ENCODE measurements around the gene UVRAG. TPM values are rescaled to one million over a fixed set of nuclear protein-coding genes. Genes with fewer than 3 reads are reported as not detected.
"Not testable (repeated sequence)": the region's sequence is repeated elsewhere in the genome, so short reads cannot be mapped to it uniquely, and the experiment has no call there.

Gene UVRAG
- polyA plus RNA-seq, 1 donor, result 13.8 TPM

DNA sequence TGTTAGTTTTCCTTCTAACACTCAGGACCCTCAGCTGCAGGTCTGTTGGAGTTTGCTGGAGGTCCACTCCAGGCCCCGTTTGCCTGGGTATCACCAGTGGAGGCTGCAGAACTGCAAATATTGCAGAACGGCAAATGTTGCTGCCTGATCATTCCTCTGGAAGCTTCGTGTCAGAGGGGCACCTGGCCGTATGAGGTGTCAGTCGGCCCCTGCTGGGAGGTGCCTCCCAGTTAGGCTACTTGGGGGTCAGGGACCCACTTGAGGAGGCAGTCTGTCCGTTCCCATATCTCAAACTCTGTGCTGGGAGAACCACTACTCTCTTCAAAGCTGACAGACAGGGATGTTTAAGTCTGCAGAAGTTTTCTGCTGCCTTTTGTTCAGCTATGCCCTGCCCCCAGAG, 164.1 kb downstream of the UVRAG start:
- H3K27ac ChIP-seq (ENCODE audit: low read length); H3K36me3 ChIP-seq (ENCODE audit: control insufficient read depth, insufficient read depth, low read length); H3K4me3 ChIP-seq (ENCODE audit: low read length); H3K4me1 ChIP-seq (ENCODE audit: control insufficient read depth, insufficient read depth, low read length); H3K27me3 ChIP-seq (ENCODE audit: control insufficient read depth, insufficient read depth, low read length); H3K9me3 ChIP-seq (ENCODE audit: control insufficient read depth, low read depth, low read length); DNase-seq: not testable (repeated sequence)
- WGBS (ENCODE audit: insufficient coverage, low lambda C conversion rate), result no CpG with 5 or more reads among the region's 6 CpGs

DNA sequence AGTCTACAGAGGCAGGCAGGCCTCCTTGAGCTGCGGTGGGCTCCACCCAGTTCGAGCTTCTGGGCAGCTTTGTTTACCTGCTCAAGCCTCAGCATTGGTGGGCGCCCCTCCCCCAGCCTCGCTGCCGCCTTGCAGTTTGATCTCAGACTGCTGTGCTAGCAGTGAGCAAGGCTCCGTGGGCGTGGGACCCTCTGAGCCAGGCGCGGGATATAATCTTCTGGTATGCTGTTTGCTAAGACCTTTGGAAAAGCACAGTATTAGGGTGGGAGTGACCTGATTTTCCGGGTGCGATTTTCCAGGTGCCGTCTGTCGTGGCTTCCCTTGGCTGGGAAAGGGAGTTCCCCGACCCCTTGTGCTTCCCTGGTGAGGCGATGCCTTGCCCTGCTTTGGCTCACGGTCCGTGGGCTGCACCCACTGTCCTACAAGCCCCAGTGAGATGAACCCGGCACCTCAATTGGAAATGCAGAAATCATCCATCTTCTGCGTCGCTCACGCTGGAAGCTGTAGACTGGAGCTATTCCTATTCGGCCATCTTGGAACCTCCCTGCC, 164.5 kb downstream of the UVRAG start:
- H3K9me3 ChIP-seq (ENCODE audit: control insufficient read depth, low read depth, low read length); H3K4me3 ChIP-seq (ENCODE audit: low read length); H3K27ac ChIP-seq (ENCODE audit: low read length); H3K4me1 ChIP-seq (ENCODE audit: control insufficient read depth, insufficient read depth, low read length); H3K27me3 ChIP-seq (ENCODE audit: control insufficient read depth, insufficient read depth, low read length); H3K36me3 ChIP-seq (ENCODE audit: control insufficient read depth, insufficient read depth, low read length); DNase-seq: not testable (repeated sequence)
- 96% methylated on average over 4 of the region's 22 CpGs for WGBS (ENCODE audit: insufficient coverage, low lambda C conversion rate)

DNA sequence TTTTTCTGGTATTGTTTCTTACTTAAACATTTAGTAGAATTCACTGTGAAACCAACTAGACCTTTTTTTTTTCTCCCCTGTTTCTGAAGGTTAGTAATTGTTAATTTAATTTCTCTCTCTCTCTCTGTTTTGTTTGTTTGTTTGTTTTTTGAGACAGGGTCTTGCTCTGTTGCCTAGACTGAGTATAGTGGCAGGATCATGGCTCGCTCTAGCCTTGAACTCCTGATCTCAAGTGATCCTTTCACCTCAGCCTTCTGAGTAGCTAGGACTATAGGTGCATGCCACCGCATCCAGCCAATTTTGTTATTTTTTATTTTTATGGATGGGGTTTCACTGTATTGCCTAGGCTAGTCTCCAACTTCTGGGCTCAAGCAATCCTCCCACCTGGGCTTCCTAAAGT, 165.0 kb downstream of the UVRAG start:
- Histone ChIP-seq H3K9me3 (ENCODE audit: control insufficient read depth, low read depth, low read length) (peaks cover 2% of the 10 kb centered on the region), H3K27me3 (ENCODE audit: control insufficient read depth, insufficient read depth, low read length) (no peaks in the 10 kb centered on the region), H3K4me1 (ENCODE audit: control insufficient read depth, insufficient read depth, low read length) (no peaks in the 10 kb centered on the region), H3K4me3 (ENCODE audit: low read length) (no peak overlapping the region), H3K27ac (ENCODE audit: low read length) (no peak overlapping the region), H3K36me3 (ENCODE audit: control insufficient read depth, insufficient read depth, low read length) (peaks cover 2% of the 10 kb centered on the region)
- WGBS (ENCODE audit: insufficient coverage, low lambda C conversion rate), result 100% methylated on average over 1 of the region's 2 CpGs
- no peak for DNase-seq

DNA sequence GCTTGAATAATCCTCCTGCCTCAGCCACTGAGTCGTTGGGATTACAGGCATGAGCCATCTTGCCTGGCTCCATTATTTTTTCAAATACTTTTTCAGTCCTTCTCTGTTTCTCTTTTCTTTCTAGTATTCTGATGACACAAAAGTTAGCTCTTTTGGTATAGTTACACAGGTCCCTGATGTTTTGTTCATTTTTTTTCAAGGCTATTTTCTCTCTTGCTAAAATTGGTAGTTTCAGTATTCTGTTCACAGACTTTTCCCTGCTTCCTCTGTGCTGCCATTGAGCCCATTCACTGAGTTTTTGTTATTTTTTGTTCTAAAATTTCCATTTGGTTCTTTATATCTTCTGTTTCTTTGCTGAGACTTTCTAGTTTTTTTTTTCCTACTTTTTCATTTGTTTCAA, 166.5 kb downstream of the UVRAG start:
- DNase-seq, result no peak
- H3K27me3 ChIP-seq (ENCODE audit: control insufficient read depth, insufficient read depth, low read length), result no peaks in the 10 kb centered on the region
- H3K9me3 ChIP-seq (ENCODE audit: control insufficient read depth, low read depth, low read length), result peaks cover 2% of the 10 kb centered on the region
- WGBS (ENCODE audit: insufficient coverage, low lambda C conversion rate), result 100% methylated on average over 1 of the region's 1 CpG
- no peaks in the 10 kb centered on the region for H3K4me1 ChIP-seq (ENCODE audit: control insufficient read depth, insufficient read depth, low read length)
- no peak overlapping the region for H3K27ac ChIP-seq (ENCODE audit: low read length)
- peaks cover 2% of the 10 kb centered on the region for H3K36me3 ChIP-seq (ENCODE audit: control insufficient read depth, insufficient read depth, low read length)
- no peak overlapping the region for H3K4me3 ChIP-seq (ENCODE audit: low read length)

DNA sequence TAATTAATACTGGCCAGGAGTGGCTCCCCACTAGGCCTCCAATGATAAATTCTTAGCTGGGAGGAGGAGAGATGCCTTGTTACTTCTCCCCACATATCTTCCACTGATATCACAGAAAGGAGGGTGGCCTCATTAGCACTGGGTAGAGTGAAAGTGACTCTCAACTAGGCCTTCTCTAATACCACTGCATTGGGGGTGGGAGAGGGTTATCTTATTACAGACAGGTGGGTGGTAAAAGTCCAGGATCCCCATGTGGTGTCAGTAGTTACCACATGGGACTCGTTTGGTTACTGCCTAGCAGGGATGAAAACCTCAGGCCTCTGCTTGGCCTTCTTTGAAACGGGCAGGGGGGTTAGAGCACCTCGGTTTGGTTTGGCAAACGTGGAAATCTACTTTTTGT, 167.3 kb downstream of the UVRAG start:
- H3K27me3 ChIP-seq (ENCODE audit: control insufficient read depth, insufficient read depth, low read length), result no peaks in the 10 kb centered on the region
- no peak overlapping the region for H3K4me3 ChIP-seq (ENCODE audit: low read length)
- peaks cover 2% of the 10 kb centered on the region for H3K36me3 ChIP-seq (ENCODE audit: control insufficient read depth, insufficient read depth, low read length)
- no CpG with 5 or more reads among the region's 4 CpGs for WGBS (ENCODE audit: insufficient coverage, low lambda C conversion rate)
- H3K4me1 ChIP-seq (ENCODE audit: control insufficient read depth, insufficient read depth, low read length), result no peaks in the 10 kb centered on the region
- H3K27ac ChIP-seq (ENCODE audit: low read length), result no peak overlapping the region
- peak; percentile 6 to 8 for DNase-seq
- peaks cover 2% of the 10 kb centered on the region for H3K9me3 ChIP-seq (ENCODE audit: control insufficient read depth, low read depth, low read length)

DNA sequence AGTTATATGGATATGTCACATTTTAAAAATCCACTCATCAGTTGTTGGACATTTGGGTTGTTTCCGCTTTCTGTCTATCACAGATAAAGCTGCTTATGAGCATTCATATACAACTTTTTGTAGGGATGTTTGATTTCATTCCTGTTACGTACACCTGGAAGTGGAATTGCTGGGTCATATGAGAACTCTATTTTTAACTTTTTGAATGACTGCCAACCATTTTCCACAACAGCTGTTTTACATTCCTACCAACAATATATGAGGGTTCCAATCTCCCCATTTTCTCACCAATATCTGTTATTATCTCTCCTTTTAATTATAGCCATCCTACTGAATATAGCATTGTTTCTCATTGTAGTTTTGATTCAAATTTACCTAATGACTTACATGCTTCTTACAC, 172.0 kb downstream of the UVRAG start:
- H3K27me3 ChIP-seq (ENCODE audit: control insufficient read depth, insufficient read depth, low read length), result no peaks in the 10 kb centered on the region
- no peaks in the 10 kb centered on the region for H3K4me1 ChIP-seq (ENCODE audit: control insufficient read depth, insufficient read depth, low read length)
- H3K4me3 ChIP-seq (ENCODE audit: low read length), result no peak overlapping the region
- no peaks in the 10 kb centered on the region for H3K9me3 ChIP-seq (ENCODE audit: control insufficient read depth, low read depth, low read length)
- no peak overlapping the region for H3K27ac ChIP-seq (ENCODE audit: low read length)
- peaks cover 2% of the 10 kb centered on the region for H3K36me3 ChIP-seq (ENCODE audit: control insufficient read depth, insufficient read depth, low read length)
- DNase-seq, result no peak
- 85% methylated on average over 2 of the region's 2 CpGs for WGBS (ENCODE audit: insufficient coverage, low lambda C conversion rate)

GRCh38 chr11:75993126-75993525, 178.1 kb downstream of the UVRAG start:
- Histone ChIP-seq H3K27me3 (ENCODE audit: control insufficient read depth, insufficient read depth, low read length) (no peaks in the 10 kb centered on the region), H3K9me3 (ENCODE audit: control insufficient read depth, low read depth, low read length) (no peaks in the 10 kb centered on the region), H3K27ac (ENCODE audit: low read length) (no peak overlapping the region), H3K36me3 (ENCODE audit: control insufficient read depth, insufficient read depth, low read length) (no peaks in the 10 kb centered on the region), H3K4me3 (ENCODE audit: low read length) (no peak overlapping the region), H3K4me1 (ENCODE audit: control insufficient read depth, insufficient read depth, low read length) (no peaks in the 10 kb centered on the region)
- WGBS (ENCODE audit: insufficient coverage, low lambda C conversion rate), result no CpG with 5 or more reads among the region's 2 CpGs
- DNase-seq, result no peak

DNA sequence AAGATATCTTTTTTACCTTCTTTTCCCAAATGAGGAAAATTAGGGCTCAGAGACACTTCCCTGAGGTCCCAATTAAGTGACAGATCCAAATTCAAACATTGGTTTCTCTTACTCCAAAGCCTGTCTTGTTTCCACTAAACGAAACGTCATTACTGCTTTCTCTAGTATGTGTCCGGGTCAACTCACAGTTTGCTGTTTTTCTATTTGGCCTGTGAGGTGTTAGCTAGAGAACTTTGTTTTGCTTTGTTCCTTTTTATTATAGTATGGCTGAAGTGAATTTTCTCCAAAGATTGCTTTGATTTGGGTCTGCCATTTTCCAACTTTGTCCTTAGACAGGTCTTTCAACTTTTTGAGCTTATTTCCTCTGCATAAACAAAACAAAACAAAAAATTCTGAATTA, 179.6 kb downstream of the UVRAG start:
- Histone ChIP-seq H3K4me3 (ENCODE audit: low read length) (no peak overlapping the region), H3K27me3 (ENCODE audit: control insufficient read depth, insufficient read depth, low read length) (no peaks in the 10 kb centered on the region), H3K9me3 (ENCODE audit: control insufficient read depth, low read depth, low read length) (no peaks in the 10 kb centered on the region), H3K4me1 (ENCODE audit: control insufficient read depth, insufficient read depth, low read length) (no peaks in the 10 kb centered on the region), H3K36me3 (ENCODE audit: control insufficient read depth, insufficient read depth, low read length) (no peaks in the 10 kb centered on the region), H3K27ac (ENCODE audit: low read length) (no peak overlapping the region)
- DNase-seq, result no peak
- WGBS (ENCODE audit: insufficient coverage, low lambda C conversion rate), result no CpG with 5 or more reads among the region's 3 CpGs

- Histone ChIP-seq H3K9me3 (ENCODE audit: control insufficient read depth, low read depth, low read length) (no peaks in the 10 kb centered on the region), H3K27ac (ENCODE audit: low read length) (no peak overlapping the region), H3K36me3 (ENCODE audit: control insufficient read depth, insufficient read depth, low read length) (no peaks in the 10 kb centered on the region), H3K4me3 (ENCODE audit: low read length) (no peak overlapping the region), H3K27me3 (ENCODE audit: control insufficient read depth, insufficient read depth, low read length) (no peaks in the 10 kb centered on the region), H3K4me1 (ENCODE audit: control insufficient read depth, insufficient read depth, low read length) (no peaks in the 10 kb centered on the region)
- peak in 1 of 2 donors; percentile 2 for DNase-seq
- WGBS (ENCODE audit: insufficient coverage, low lambda C conversion rate), result 100% methylated on average over 1 of the region's 1 CpG
Measured at GRCh38 chr11:75996523-75997442, 181.8 kb downstream of the UVRAG start.

- no peak overlapping the region for H3K4me3 ChIP-seq (ENCODE audit: low read length)
- peaks cover 15% of the 10 kb centered on the region for H3K36me3 ChIP-seq (ENCODE audit: control insufficient read depth, insufficient read depth, low read length)
- no peaks in the 10 kb centered on the region for H3K9me3 ChIP-seq (ENCODE audit: control insufficient read depth, low read depth, low read length)
- no peaks in the 10 kb centered on the region for H3K4me1 ChIP-seq (ENCODE audit: control insufficient read depth, insufficient read depth, low read length)
- 100% methylated on average over 1 of the region's 3 CpGs for WGBS (ENCODE audit: insufficient coverage, low lambda C conversion rate)
- no peak for DNase-seq
- H3K27me3 ChIP-seq (ENCODE audit: control insufficient read depth, insufficient read depth, low read length), result no peaks in the 10 kb centered on the region
- no peak overlapping the region for H3K27ac ChIP-seq (ENCODE audit: low read length)
Measured at GRCh38 chr11:76004400-76004799, 189.4 kb downstream of the UVRAG start.

DNA sequence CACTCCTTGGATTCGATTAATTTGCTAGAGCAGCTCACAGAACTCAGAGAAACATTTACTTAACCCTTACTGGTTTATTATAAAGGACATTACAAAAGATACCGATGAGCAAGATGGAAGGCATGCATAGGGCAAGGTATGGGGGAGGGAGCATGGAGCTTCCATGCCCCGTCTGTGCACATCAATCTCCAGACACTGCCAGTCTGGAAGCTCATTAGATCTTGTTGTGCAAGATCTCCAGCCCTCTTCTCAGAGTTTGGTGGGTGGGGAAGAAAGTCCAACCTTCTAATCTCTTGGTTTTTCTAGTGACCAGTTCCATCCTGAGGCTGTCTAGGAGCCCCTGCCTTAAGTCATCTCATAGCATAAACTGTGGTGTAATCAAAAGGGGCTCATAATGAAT, 190.7 kb downstream of the UVRAG start:
- DNase-seq, result no peak
- H3K9me3 ChIP-seq (ENCODE audit: control insufficient read depth, low read depth, low read length), result no peaks in the 10 kb centered on the region
- no peaks in the 10 kb centered on the region for H3K27me3 ChIP-seq (ENCODE audit: control insufficient read depth, insufficient read depth, low read length)
- H3K36me3 ChIP-seq (ENCODE audit: control insufficient read depth, insufficient read depth, low read length), result peaks cover 15% of the 10 kb centered on the region
- no CpG with 5 or more reads among the region's 3 CpGs for WGBS (ENCODE audit: insufficient coverage, low lambda C conversion rate)
- no peaks in the 10 kb centered on the region for H3K4me1 ChIP-seq (ENCODE audit: control insufficient read depth, insufficient read depth, low read length)
- H3K4me3 ChIP-seq (ENCODE audit: low read length), result no peak overlapping the region
- H3K27ac ChIP-seq (ENCODE audit: low read length), result no peak overlapping the region
